ENCODE results near the gene SERPINA4.

DNA sequence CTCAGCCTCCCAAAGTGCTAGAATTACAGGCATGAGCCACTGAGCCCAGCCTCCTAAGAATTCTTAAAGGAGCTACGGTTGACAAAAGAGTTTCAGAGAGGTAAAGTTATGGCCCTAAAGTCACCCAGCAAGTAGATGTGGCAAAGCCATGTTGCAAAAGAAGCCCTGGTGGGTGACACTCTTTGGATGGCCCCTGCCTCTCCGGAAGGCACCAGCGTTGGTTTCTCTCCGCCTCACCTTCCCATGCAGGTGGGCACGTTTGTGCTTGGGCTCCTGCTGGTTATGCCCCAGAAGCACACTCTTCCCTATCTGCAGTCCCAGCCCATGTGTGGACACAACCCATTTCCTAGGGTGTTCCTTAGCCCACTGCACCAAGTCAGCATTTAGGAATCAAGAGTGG, 41.5 kb downstream of the SERPINA4 start:
- no peak for TF ChIP-seq EZH2 (IDR thresholded peaks at IDR 0.05; ENCODE audit: low read depth)
- TF ChIP-seq, protein P1, sequence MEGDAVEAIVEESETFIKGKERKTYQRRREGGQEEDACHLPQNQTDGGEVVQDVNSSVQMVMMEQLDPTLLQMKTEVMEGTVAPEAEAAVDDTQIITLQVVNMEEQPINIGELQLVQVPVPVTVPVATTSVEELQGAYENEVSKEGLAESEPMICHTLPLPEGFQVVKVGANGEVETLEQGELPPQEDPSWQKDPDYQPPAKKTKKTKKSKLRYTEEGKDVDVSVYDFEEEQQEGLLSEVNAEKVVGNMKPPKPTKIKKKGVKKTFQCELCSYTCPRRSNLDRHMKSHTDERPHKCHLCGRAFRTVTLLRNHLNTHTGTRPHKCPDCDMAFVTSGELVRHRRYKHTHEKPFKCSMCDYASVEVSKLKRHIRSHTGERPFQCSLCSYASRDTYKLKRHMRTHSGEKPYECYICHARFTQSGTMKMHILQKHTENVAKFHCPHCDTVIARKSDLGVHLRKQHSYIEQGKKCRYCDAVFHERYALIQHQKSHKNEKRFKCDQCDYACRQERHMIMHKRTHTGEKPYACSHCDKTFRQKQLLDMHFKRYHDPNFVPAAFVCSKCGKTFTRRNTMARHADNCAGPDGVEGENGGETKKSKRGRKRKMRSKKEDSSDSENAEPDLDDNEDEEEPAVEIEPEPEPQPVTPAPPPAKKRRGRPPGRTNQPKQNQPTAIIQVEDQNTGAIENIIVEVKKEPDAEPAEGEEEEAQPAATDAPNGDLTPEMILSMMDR (conservative IDR thresholded peaks at IDR 0.05): no peak

All from PC-9 (cell line).